Coronary artery (tissue), 2 donors: ENCODE results near the gene GIMAP5.

Experiments
- DNase-seq: peaks from one replicate; pipeline ENCODE4 v3.0.0-alpha.2; 2017; ENCODE audit warnings: low spot score
- H3K27ac ChIP-seq, 2 donors: fragments of 200-600 bp; sonication (generic); one replicate each; pipeline ENCODE4 v1.5.1; 2016 to 2019
- H3K4me3 ChIP-seq: fragments of 200-600 bp; sonication (generic); 2 replicates; pipeline ENCODE4 v1.5.1; 2016; ENCODE audit warnings: mild to moderate bottlenecking, moderate library complexity
- CTCF ChIP-seq: fragments of 200-600 bp; sonication (generic); IDR thresholded peaks from one replicate; pipeline ENCODE4 v1.5.1; 2019; ENCODE audit warnings: antibody characterized with exemption

The GIMAP5 gene

GRCh38 chr7:150734254-150734653 is 3.0 kb upstream of the GIMAP5 start:
- H3K27ac ChIP-seq, result no peak overlapping the region
- no peak for TF ChIP-seq CTCF
- DNase-seq, result no peak

GRCh38 chr7:150735596-150736358 is 1.4 kb upstream of the GIMAP5 start:
- TF ChIP-seq CTCF, result no peak
- DNase-seq, result no peak
- no peak overlapping the region for H3K4me3 ChIP-seq
- peak overlapping the region in 1 of 2 donors; percentile 75 for H3K27ac ChIP-seq

More at GRCh38 chr7:150734254-150734653, 3.0 kb upstream of the GIMAP5 start:
- H3K4me3 ChIP-seq, result no peak overlapping the region

- peak overlapping the region in 1 of 2 donors; percentile 75 for H3K27ac ChIP-seq
- TF ChIP-seq CTCF, result no peak
- peak overlapping the region; percentile 13 for H3K4me3 ChIP-seq
- DNase-seq, result no peak
These were observed 354 bp upstream of the GIMAP5 start for GRCh38 chr7:150736864-150737263.

GRCh38 chr7:150738092-150738491 is 874 bp downstream of the GIMAP5 start:
- TF ChIP-seq CTCF, result no peak
- Histone ChIP-seq H3K4me3 (peak overlapping the region; percentile 71), H3K27ac (peak overlapping the region in 1 of 2 donors; percentile 86)
- DNase-seq, result no peak

- no peak for DNase-seq
- peak overlapping the region in 1 of 2 donors; percentile 86 for H3K27ac ChIP-seq
- peak overlapping the region; percentile 71 for H3K4me3 ChIP-seq
- TF ChIP-seq CTCF, result no peak
These were observed 1.4 kb downstream of the GIMAP5 start for GRCh38 chr7:150738591-150739001.

GRCh38 chr7:150739033-150739432 is 1.8 kb downstream of the GIMAP5 start:
- Histone ChIP-seq H3K27ac (peak overlapping the region in 1 of 2 donors; percentile 7), H3K4me3 (peak overlapping the region; percentile 71)
- TF ChIP-seq CTCF, result no peak
- no peak for DNase-seq

- Histone ChIP-seq H3K4me3 (peak overlapping the region; percentile 71), H3K27ac (no peak overlapping the region)
- no peak for TF ChIP-seq CTCF
- DNase-seq, result no peak
These were observed 2.8 kb downstream of the GIMAP5 start for GRCh38 chr7:150740053-150740452.
